Measurements from ENCODE around the gene RBP5. TPM values are rescaled to one million over a fixed set of nuclear protein-coding genes. Genes with fewer than 3 reads are reported as not detected.

Gene RBP5
- total and polyA plus RNA-seq, 2 donors (not counting 1 experiment from before 2014, with no cell fraction given) = 1.1 TPM; not detected in 1

DNA sequence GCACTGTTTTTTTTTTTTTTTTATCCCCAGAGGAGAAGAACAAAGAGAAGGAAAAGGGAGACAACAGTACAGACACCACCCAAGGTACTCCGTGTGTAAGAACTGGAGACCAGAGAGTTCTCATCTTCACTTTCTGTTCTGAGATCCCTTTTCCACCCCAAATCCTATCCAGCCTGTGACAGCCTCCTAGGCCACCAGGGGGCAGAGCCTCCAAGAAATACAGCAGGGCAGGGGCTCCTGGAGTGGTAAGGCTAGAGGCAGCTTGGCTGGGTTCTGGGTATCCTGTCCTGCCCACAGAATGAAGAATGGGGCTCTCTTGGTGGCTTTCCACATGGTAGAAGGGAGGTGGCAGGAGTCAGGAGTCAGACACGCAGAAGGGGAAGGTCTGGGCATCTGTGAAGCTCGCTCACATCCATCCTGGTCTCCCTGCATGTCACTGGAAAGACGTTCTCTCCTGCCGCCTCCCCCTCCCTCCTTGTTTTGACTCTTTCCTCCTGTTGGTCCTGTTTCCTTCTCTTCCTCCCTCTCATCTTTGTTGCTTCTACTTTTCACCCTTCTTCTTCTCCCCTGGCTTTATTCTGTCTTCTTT, 13.5 kb upstream of the RBP5 start:
- TF ChIP-seq EZH2 (IDR thresholded peaks at IDR 0.05; ENCODE audit: borderline replicate concordance, insufficient read depth, low read depth, low read length, poor library complexity, severe bottlenecking) = no peak
- TF ChIP-seq, protein P1, sequence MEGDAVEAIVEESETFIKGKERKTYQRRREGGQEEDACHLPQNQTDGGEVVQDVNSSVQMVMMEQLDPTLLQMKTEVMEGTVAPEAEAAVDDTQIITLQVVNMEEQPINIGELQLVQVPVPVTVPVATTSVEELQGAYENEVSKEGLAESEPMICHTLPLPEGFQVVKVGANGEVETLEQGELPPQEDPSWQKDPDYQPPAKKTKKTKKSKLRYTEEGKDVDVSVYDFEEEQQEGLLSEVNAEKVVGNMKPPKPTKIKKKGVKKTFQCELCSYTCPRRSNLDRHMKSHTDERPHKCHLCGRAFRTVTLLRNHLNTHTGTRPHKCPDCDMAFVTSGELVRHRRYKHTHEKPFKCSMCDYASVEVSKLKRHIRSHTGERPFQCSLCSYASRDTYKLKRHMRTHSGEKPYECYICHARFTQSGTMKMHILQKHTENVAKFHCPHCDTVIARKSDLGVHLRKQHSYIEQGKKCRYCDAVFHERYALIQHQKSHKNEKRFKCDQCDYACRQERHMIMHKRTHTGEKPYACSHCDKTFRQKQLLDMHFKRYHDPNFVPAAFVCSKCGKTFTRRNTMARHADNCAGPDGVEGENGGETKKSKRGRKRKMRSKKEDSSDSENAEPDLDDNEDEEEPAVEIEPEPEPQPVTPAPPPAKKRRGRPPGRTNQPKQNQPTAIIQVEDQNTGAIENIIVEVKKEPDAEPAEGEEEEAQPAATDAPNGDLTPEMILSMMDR (IDR thresholded peaks at IDR 0.05) = peak; percentile 63

DNA sequence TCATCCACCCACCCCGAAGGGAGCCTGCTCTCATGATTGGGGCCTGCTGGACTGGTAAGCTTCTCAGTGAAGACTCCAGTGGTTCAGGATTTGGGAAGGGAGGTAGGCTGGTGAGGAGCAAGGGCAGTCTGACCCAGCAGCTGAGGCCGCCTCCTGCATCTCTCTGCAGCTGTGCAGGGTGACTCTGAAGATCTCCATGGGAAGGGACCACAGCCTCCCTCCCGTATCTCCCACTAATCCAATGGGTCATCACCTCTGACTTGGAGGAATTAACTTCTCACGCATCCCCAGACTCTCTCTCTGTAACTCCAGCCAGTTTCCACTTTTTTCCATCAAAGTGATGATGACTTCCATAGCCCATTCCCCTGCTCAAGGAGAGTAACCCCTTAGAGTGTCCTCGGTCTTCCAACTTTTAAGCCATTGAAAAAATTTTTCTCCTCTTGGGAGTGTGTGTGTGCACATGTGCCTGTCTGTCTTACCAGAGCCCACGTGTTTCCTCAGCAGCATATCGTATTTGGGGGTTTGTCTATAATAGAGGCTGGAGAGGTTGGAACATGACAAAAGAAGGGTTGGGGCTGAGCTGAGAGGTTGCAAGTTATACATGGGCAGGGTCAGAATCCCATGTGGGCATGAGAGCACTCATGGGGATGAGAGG, 12.8 kb upstream of the RBP5 start:
- no peak overlapping the region for H3K4me3 Mint-ChIP-seq
- intact Hi-C loops (cut with micrococcal nuclease) = no loop called here
- ATAC-seq (ENCODE audit: low read depth) (no peak), DNase-seq (no peak)
- H2AFZ ChIP-seq (ENCODE audit: insufficient read depth, low read depth, low read length, poor library complexity, severe bottlenecking) = no peak overlapping the region
- H3K4me1 ChIP-seq (ENCODE audit: control insufficient read depth in 2 of 2, insufficient read depth in 2 of 2, low read length in 2 of 2) = no peaks in the 10 kb centered on the region
- 97% methylated on average over 4 of the region's 7 CpGs for WGBS (ENCODE audit: insufficient coverage)
- POLR2A ChIA-PET = interaction anchor here (0.7 kb wide), 1 partner anchor 50 kb away, joined by 4 read pairs; no protein-coding TSS in a partner anchor
- no peak overlapping the region for H3K9ac ChIP-seq (ENCODE audit: low read length)
- H3K9me3 Mint-ChIP-seq (ENCODE audit: insufficient read depth) = no peaks in the 10 kb centered on the region
- no peaks in the 10 kb centered on the region for H3K27me3 Mint-ChIP-seq
- H3K36me3 ChIP-seq (replicated peaks in 1 of 2; ENCODE audit: control extremely low read depth in 1 of 2, control insufficient read depth in 1 of 2, extremely low read depth in 1 of 2, insufficient read depth in 2 of 2, low read length in 1 of 2) = peaks cover 0 to 26% of the 10 kb centered on the region in 2 experiments
- no peaks in the 10 kb centered on the region for H4K20me1 ChIP-seq (ENCODE audit: control insufficient read depth, insufficient read depth, low read length, poor library complexity, severe bottlenecking)
- CTCF ChIA-PET = interaction anchor here (0.6 to 2.0 kb wide), 6 partner anchors 9 to 1776 kb away, joined by 3 to 8 read pairs (median 4); partner anchors contain the start of gene C1RL
- H3K4me1 Mint-ChIP-seq = peaks cover 2% of the 10 kb centered on the region
- H3K79me2 ChIP-seq (ENCODE audit: control insufficient read depth, insufficient read depth, low read length) = no peaks in the 10 kb centered on the region
- H3K27ac ChIP-seq (ENCODE audit: low read length in 2 of 2) = no peak overlapping the region
- H3K27me3 ChIP-seq (replicated peaks in 1 of 4; ENCODE audit: control extremely low read depth in 1 of 4, control insufficient read depth in 3 of 4, insufficient read depth in 4 of 4, low read length in 3 of 4) = no peaks in the 10 kb centered on the region
- H3K4me2 ChIP-seq (replicated peaks; ENCODE audit: low read depth, low read length, poor library complexity, severe bottlenecking) = no peak overlapping the region
- H3K27ac Mint-ChIP-seq = no peak overlapping the region
- H3K4me3 ChIP-seq (ENCODE audit: control extremely low read depth in 1 of 5, extremely low read depth in 1 of 5, insufficient read depth in 1 of 5, low read depth in 2 of 5, low read length in 4 of 5) = no peak overlapping the region
- TF ChIP-seq, protein P1 (IDR thresholded peaks at IDR 0.05) = no peak
- TF ChIP-seq EZH2 (IDR thresholded peaks at IDR 0.05; ENCODE audit: borderline replicate concordance, insufficient read depth, low read depth, low read length, poor library complexity, severe bottlenecking) = no peak
- no peaks in the 10 kb centered on the region for H3K9me3 ChIP-seq (ENCODE audit: control extremely low read depth in 1 of 3, control insufficient read depth in 2 of 3, insufficient read depth in 1 of 3, low read length in 2 of 3)

More for the DNA sequence above, 13.5 kb upstream of the RBP5 start:
- ChIA-PET CTCF (interaction anchor here (0.6 to 2.0 kb wide), 6 partner anchors 8 to 1775 kb away, joined by 3 to 8 read pairs (median 4); no protein-coding TSS in a partner anchor), POLR2A (interaction anchor here (0.6 to 0.7 kb wide), 2 partner anchors 51 to 364 kb away, joined by 4 to 6 read pairs; no protein-coding TSS in a partner anchor)
- Histone ChIP-seq H3K4me3 (ENCODE audit: control extremely low read depth in 1 of 5, extremely low read depth in 1 of 5, insufficient read depth in 1 of 5, low read depth in 2 of 5, low read length in 4 of 5) (no peak overlapping the region), H3K27me3 (replicated peaks in 1 of 4; ENCODE audit: control extremely low read depth in 1 of 4, control insufficient read depth in 3 of 4, insufficient read depth in 4 of 4, low read length in 3 of 4) (no peaks in the 10 kb centered on the region), H3K27ac (ENCODE audit: low read length in 2 of 2) (no peak overlapping the region), H3K9me3 (ENCODE audit: control extremely low read depth in 1 of 3, control insufficient read depth in 2 of 3, insufficient read depth in 1 of 3, low read length in 2 of 3) (no peaks in the 10 kb centered on the region), H4K20me1 (ENCODE audit: control insufficient read depth, insufficient read depth, low read length, poor library complexity, severe bottlenecking) (no peaks in the 10 kb centered on the region), H2AFZ (ENCODE audit: insufficient read depth, low read depth, low read length, poor library complexity, severe bottlenecking) (no peak overlapping the region), H3K36me3 (replicated peaks in 1 of 2; ENCODE audit: control extremely low read depth in 1 of 2, control insufficient read depth in 1 of 2, extremely low read depth in 1 of 2, insufficient read depth in 2 of 2, low read length in 1 of 2) (peaks cover 1 to 23% of the 10 kb centered on the region in 2 experiments), H3K4me1 (ENCODE audit: control insufficient read depth in 2 of 2, insufficient read depth in 2 of 2, low read length in 2 of 2) (no peaks in the 10 kb centered on the region), H3K9ac (ENCODE audit: low read length) (no peak overlapping the region), H3K79me2 (ENCODE audit: control insufficient read depth, insufficient read depth, low read length) (no peaks in the 10 kb centered on the region), H3K4me2 (replicated peaks; ENCODE audit: low read depth, low read length, poor library complexity, severe bottlenecking) (no peak overlapping the region)
- Mint-ChIP-seq H3K9me3 (ENCODE audit: insufficient read depth) (no peaks in the 10 kb centered on the region), H3K27ac (no peak overlapping the region), H3K27me3 (no peaks in the 10 kb centered on the region), H3K4me3 (no peak overlapping the region), H3K4me1 (peaks cover 2% of the 10 kb centered on the region)
- intact Hi-C loops (cut with micrococcal nuclease) = no loop called here
- 86% methylated on average over 4 of the region's 5 CpGs for WGBS (ENCODE audit: insufficient coverage)
- DNase-seq = peak; percentile 52
- peak; percentile 69 for ATAC-seq (ENCODE audit: low read depth)
